Activated naive CD4-positive, alpha-beta T cell treated with anti-CD3 and anti-CD28 coated beads, Interleukin-2, amount 50 U/mL, for 24 hours (primary cell): ENCODE data around the gene FOXL2.
A peak's percentile ranks its signal among the peaks of the same experiment; 100 is the strongest.

Source experiments
- H3K27ac Mint-ChIP-seq: one replicate; pipeline ENCODE4 v1.8.0; 2021; ENCODE audit warnings: mild to moderate bottlenecking, mixed read lengths
- H3K27me3 Mint-ChIP-seq: one replicate; pipeline ENCODE4 v1.8.0; 2021; ENCODE audit warnings: mixed read lengths
- H3K36me3 Mint-ChIP-seq: one replicate; pipeline ENCODE4 v1.8.0; 2021; ENCODE audit warnings: mixed read lengths
- H3K4me1 Mint-ChIP-seq: one replicate; pipeline ENCODE4 v1.8.0; 2021; ENCODE audit warnings: mixed read lengths
- H3K4me3 Mint-ChIP-seq: one replicate; pipeline ENCODE4 v1.8.0; 2021; ENCODE audit warnings: mild to moderate bottlenecking, mixed read lengths
- H3K9me3 Mint-ChIP-seq: one replicate; pipeline ENCODE4 v1.8.0; 2021; ENCODE audit warnings: mixed read lengths

FOXL2 gene

GRCh38 chr3:138921316-138922292 lies 25.3 kb downstream of the FOXL2 start:
- H3K4me3 Mint-ChIP-seq, result no peak overlapping the region
- H3K27me3 Mint-ChIP-seq, result peaks cover 4% of the 10 kb centered on the region
- H3K4me1 Mint-ChIP-seq, result peaks cover 5% of the 10 kb centered on the region
- no peak overlapping the region for H3K27ac Mint-ChIP-seq
- no peaks in the 10 kb centered on the region for H3K9me3 Mint-ChIP-seq
- no peaks in the 10 kb centered on the region for H3K36me3 Mint-ChIP-seq

DNA sequence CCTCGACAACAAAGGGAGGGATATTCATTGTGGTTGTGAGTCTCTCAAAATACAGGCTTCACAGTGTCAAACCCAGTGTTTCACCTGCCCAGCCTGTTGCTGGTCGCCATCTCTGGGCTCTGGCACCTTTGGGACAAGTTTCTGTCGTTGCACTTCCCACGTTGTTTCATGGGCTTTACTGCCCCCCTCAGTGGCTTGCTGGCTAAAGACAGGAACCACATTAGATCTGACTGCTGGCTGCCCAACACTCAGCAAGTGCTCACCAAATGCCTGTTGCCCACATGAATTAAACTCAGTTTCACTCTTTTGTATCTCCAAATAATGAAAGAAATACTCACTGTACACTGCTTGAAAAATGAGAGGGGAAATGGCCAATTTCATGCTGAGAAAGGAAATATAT lies 27.6 kb downstream of the FOXL2 start:
- Mint-ChIP-seq H3K4me1 (peaks cover 10% of the 10 kb centered on the region), H3K36me3 (no peaks in the 10 kb centered on the region), H3K27ac (no peak overlapping the region), H3K27me3 (peaks cover 2% of the 10 kb centered on the region), H3K4me3 (no peak overlapping the region), H3K9me3 (no peaks in the 10 kb centered on the region)

DNA sequence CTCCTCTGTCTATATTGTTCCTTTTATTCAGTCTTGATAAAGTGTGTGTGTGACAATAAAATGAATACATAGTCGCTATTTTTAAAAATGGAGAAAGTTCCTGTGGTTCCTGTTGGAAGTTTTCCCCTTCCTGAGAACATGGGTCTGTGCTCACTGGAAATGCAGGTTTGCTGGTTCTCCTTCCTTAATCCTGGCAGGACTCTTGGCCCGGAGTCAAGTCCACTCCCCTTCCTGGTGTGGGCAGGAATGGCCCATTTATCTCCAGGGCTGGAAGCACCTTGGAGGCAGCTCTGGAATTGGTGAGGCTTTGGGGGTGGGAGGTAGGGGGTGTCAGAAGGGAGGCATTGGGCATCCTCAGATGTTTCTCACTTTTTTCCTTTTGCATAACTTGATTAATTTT lies 30.1 kb downstream of the FOXL2 start:
- H3K27ac Mint-ChIP-seq, result no peak overlapping the region
- H3K36me3 Mint-ChIP-seq, result no peaks in the 10 kb centered on the region
- no peaks in the 10 kb centered on the region for H3K9me3 Mint-ChIP-seq
- H3K27me3 Mint-ChIP-seq, result no peaks in the 10 kb centered on the region
- H3K4me1 Mint-ChIP-seq, result peaks cover 5% of the 10 kb centered on the region
- peak overlapping the region; percentile 31 for H3K4me3 Mint-ChIP-seq

DNA sequence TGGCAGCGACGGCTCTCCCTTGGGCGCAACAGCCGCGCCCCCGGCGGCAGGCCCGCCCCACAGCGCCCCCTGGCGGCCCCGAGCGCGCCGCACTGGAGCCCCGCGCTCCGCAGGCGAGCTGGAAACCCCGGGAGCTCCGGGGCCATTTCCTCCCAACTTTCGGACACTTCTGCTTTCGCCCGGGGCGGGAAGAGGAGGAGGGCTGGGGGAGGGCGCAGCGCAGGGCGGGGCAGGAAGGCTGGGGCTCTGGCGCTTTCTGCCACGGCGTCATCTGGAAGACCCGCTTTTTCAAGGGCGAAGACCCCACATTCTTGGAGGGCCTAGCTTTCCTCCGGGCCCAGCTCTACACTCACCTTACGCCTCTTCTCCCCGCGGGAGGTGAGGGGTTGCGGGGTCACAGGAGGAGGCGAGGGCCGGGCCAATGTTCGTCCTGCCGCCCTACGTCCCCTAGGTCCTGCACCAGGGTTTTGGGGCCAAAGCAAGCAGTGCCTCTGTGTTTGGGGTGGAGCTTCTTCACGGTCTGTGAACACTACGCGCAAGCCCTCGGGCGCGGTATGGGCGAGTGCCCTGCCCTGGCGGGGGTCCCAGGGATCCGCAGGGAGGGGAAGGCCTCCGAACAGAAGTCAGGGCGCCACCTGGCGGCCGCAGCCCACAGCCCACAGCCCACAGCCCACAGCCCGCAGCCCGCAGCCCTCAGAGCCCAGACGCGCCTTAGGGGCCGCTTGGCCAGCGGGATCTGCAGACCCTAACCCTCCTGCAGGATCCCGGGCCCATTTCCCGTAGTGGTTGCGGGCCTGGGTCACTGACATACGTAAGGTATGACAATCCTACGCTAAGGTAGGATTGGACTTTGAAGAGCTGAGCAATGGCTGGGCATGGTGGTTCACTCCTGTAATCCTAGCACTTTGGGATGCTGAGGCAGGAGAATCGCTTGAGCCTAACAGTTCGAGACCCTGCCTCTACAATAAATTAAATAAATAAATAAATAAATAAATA lies 31.1 kb downstream of the FOXL2 start:
- H3K27ac Mint-ChIP-seq, result no peak overlapping the region
- H3K36me3 Mint-ChIP-seq, result no peaks in the 10 kb centered on the region
- H3K9me3 Mint-ChIP-seq, result no peaks in the 10 kb centered on the region
- H3K4me3 Mint-ChIP-seq, result peak overlapping the region; percentile 90
- peaks cover 5% of the 10 kb centered on the region for H3K4me1 Mint-ChIP-seq
- H3K27me3 Mint-ChIP-seq, result no peaks in the 10 kb centered on the region

- no peaks in the 10 kb centered on the region for H3K27me3 Mint-ChIP-seq
- H3K4me1 Mint-ChIP-seq, result peaks cover 5% of the 10 kb centered on the region
- H3K4me3 Mint-ChIP-seq, result peak overlapping the region; percentile 76
- H3K9me3 Mint-ChIP-seq, result no peaks in the 10 kb centered on the region
- H3K27ac Mint-ChIP-seq, result no peak overlapping the region
- H3K36me3 Mint-ChIP-seq, result no peaks in the 10 kb centered on the region
Measured at GRCh38 chr3:138914870-138915502, 32.0 kb downstream of the FOXL2 start.

GRCh38 chr3:138913766-138914165 lies 33.2 kb downstream of the FOXL2 start:
- H3K27me3 Mint-ChIP-seq, result no peaks in the 10 kb centered on the region
- H3K9me3 Mint-ChIP-seq, result no peaks in the 10 kb centered on the region

GRCh38 chr3:138912237-138912636 lies 34.7 kb downstream of the FOXL2 start:
- Mint-ChIP-seq H3K27ac (no peak overlapping the region), H3K4me1 (peaks cover 5% of the 10 kb centered on the region), H3K4me3 (no peak overlapping the region)

More at GRCh38 chr3:138913766-138914165, 33.2 kb downstream of the FOXL2 start:
- Mint-ChIP-seq H3K4me1 (peaks cover 5% of the 10 kb centered on the region), H3K27ac (no peak overlapping the region), H3K4me3 (no peak overlapping the region), H3K36me3 (no peaks in the 10 kb centered on the region)

DNA sequence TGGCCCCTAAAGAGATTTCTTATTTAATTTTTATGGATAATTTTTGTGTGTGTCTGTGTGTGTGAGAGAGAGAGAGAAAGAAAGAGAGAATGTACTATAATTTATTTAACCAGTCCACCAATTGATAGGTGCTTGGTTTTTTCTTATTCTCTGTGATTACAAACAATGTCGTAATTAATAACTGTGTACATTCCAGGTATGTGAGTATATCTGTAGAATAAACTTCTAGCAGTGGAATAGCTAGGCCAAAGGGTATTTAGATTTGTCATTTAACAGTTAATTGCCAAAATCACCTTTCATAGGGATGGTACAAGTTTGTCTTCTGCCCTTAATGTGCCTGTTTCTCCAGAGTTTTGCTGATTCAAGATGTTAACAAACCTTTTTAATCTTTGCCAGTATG lies 35.3 kb downstream of the FOXL2 start:
- H3K27ac Mint-ChIP-seq, result no peak overlapping the region
- no peak overlapping the region for H3K4me3 Mint-ChIP-seq
- H3K27me3 Mint-ChIP-seq, result no peaks in the 10 kb centered on the region
- H3K9me3 Mint-ChIP-seq, result no peaks in the 10 kb centered on the region
- no peaks in the 10 kb centered on the region for H3K36me3 Mint-ChIP-seq
- peaks cover 5% of the 10 kb centered on the region for H3K4me1 Mint-ChIP-seq

More at GRCh38 chr3:138912237-138912636, 34.7 kb downstream of the FOXL2 start:
- H3K36me3 Mint-ChIP-seq, result no peaks in the 10 kb centered on the region
- no peaks in the 10 kb centered on the region for H3K9me3 Mint-ChIP-seq
- H3K27me3 Mint-ChIP-seq, result no peaks in the 10 kb centered on the region

- no peaks in the 10 kb centered on the region for H3K36me3 Mint-ChIP-seq
- H3K4me1 Mint-ChIP-seq, result peaks cover 1% of the 10 kb centered on the region
- H3K27me3 Mint-ChIP-seq, result no peaks in the 10 kb centered on the region
- H3K4me3 Mint-ChIP-seq, result no peak overlapping the region
- no peaks in the 10 kb centered on the region for H3K9me3 Mint-ChIP-seq
- no peak overlapping the region for H3K27ac Mint-ChIP-seq
Measured at GRCh38 chr3:138909904-138910303, 37.0 kb downstream of the FOXL2 start.

GRCh38 chr3:138908846-138909245 lies 38.1 kb downstream of the FOXL2 start:
- H3K4me1 Mint-ChIP-seq, result no peaks in the 10 kb centered on the region
- no peaks in the 10 kb centered on the region for H3K27me3 Mint-ChIP-seq
- no peaks in the 10 kb centered on the region for H3K36me3 Mint-ChIP-seq
- no peak overlapping the region for H3K4me3 Mint-ChIP-seq
- no peaks in the 10 kb centered on the region for H3K9me3 Mint-ChIP-seq
- H3K27ac Mint-ChIP-seq, result no peak overlapping the region

DNA sequence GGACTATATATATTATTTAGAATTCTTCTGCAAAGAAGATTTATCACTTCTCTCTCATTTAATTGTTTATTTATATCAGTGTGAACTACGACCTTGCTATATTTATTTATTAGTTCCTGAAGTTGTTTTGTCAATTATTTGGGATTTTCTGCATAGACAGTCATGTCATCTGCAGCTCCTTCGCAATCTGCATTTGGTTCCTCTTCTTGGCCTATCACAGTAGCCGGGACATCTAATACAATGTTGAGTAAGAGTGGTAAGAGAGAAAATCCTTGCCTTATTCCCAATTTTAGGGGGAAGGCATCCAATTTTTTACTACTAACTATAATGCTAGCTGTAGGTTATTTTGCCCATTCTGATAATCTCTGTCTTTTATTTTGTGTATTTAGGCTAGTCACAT lies 39.4 kb downstream of the FOXL2 start:
- no peak overlapping the region for H3K4me3 Mint-ChIP-seq
- H3K36me3 Mint-ChIP-seq, result no peaks in the 10 kb centered on the region

GRCh38 chr3:138902171-138902570 lies 44.8 kb downstream of the FOXL2 start:
- Mint-ChIP-seq H3K36me3 (no peaks in the 10 kb centered on the region), H3K4me1 (no peaks in the 10 kb centered on the region), H3K9me3 (no peaks in the 10 kb centered on the region), H3K4me3 (no peak overlapping the region), H3K27ac (no peak overlapping the region), H3K27me3 (peaks cover 2% of the 10 kb centered on the region)

More for the DNA sequence above, 39.4 kb downstream of the FOXL2 start:
- Mint-ChIP-seq H3K4me1 (no peaks in the 10 kb centered on the region), H3K27ac (no peak overlapping the region), H3K9me3 (no peaks in the 10 kb centered on the region), H3K27me3 (no peaks in the 10 kb centered on the region)

DNA sequence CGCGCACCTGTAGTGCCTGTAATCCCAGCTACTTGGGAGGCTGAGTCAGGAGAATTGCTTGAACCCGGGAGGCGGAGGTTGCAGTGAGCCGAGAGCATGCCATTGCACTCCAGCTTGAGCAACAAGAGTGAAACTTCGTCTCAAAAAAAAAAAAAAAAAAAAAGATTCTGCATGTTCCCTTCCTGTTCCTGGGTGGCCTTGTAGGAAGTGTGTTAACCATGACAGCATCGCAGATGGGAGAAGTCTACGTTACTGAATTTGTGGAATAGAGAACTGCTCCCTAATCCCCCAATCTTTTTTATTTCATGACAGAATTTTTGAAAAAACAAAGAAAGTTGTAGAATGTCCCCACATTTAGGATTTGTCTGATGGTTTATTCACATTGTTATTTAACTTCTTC lies 45.4 kb downstream of the FOXL2 start:
- Mint-ChIP-seq H3K27me3 (peaks cover 2% of the 10 kb centered on the region), H3K4me1 (no peaks in the 10 kb centered on the region), H3K9me3 (no peaks in the 10 kb centered on the region), H3K36me3 (no peaks in the 10 kb centered on the region), H3K27ac (no peak overlapping the region), H3K4me3 (no peak overlapping the region)

DNA sequence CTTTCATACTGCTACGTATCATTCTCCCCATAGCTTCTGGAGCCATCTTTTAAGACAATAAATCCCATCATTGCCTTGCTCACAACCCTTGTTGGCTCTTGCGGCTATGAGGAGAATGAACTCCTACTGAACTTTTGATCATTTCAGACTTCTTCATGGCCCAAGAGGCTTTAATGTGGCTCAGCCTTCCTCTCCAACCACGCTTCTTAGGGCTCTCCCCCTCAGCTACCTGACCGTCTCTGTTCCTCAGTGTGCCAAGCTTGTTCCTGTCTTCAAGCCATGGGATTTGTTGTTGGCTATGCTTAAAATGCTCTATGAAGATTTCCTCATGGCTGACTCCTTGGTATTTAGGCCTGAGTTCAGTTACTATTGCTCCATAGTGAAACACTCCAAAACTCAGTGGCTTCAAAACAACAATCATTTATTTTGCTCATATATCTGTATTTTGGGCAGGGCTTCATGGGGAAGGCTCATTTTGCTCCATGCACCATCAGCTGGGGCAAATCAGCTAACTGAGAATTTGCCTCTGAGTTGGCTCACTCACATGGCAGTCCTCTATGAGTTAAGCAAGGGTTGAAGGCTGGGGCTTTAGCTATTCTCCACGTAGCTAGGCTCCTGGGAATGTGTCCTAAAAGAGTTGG lies 47.5 kb downstream of the FOXL2 start:
- no peak overlapping the region for H3K27ac Mint-ChIP-seq
- H3K4me3 Mint-ChIP-seq, result no peak overlapping the region
- no peaks in the 10 kb centered on the region for H3K36me3 Mint-ChIP-seq
- H3K27me3 Mint-ChIP-seq, result peaks cover 2% of the 10 kb centered on the region
- H3K4me1 Mint-ChIP-seq, result no peaks in the 10 kb centered on the region
- H3K9me3 Mint-ChIP-seq, result no peaks in the 10 kb centered on the region

DNA sequence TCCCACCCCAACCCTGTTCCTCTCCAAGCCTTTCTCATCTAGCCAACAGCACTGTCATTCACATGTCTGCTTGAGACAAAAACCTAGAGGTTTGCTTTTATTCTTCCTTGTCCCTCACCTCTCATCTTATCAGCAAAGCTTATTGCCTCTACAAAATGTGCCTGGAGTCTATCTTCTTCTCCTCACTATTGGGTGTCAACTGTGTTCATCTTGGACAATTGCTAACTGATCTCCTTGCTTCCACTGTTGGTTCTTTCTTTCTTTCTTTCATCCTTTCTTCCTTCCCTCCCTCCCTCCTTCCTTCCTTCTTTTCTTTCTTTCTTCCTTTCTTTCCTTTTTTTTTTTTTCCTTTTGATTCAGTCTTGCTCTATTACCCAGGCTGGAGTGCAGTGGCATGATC lies 48.2 kb downstream of the FOXL2 start:
- no peaks in the 10 kb centered on the region for H3K9me3 Mint-ChIP-seq
- no peak overlapping the region for H3K27ac Mint-ChIP-seq
- H3K4me3 Mint-ChIP-seq, result no peak overlapping the region
- H3K27me3 Mint-ChIP-seq, result peaks cover 2% of the 10 kb centered on the region
- no peaks in the 10 kb centered on the region for H3K4me1 Mint-ChIP-seq
- no peaks in the 10 kb centered on the region for H3K36me3 Mint-ChIP-seq
